Colonic mucosa (tissue), 4 donors: ENCODE results near the gene KCNJ5. TPM values are rescaled to one million over a fixed set of nuclear protein-coding genes. Genes with fewer than 3 reads are reported as not detected.

Experiments
- DNase-seq: peaks from one replicate; pipeline ENCODE4 v3.0.0-alpha.2; 2020
- H3K27ac ChIP-seq: fragments of 200-600 bp; one replicate; pipeline ENCODE4 v1.8.0; 2021
- H3K27me3 ChIP-seq: fragments of 200-600 bp; one replicate; pipeline ENCODE4 v1.8.0; 2021
- H3K36me3 ChIP-seq: fragments of 200-600 bp; one replicate; pipeline ENCODE4 v1.8.0; 2021
- H3K4me1 ChIP-seq: fragments of 200-600 bp; one replicate; pipeline ENCODE4 v1.8.0; 2021; ENCODE audit warnings: mild to moderate bottlenecking
- H3K4me3 ChIP-seq: fragments of 200-600 bp; one replicate; pipeline ENCODE4 v1.8.0; 2021
- H3K9ac ChIP-seq, 2 donors: one replicate each; pipeline ENCODE4 v1.7.0; 2013; ENCODE audit warnings: control low read depth in 2 of 2, low read depth in 2 of 2, low read length in 2 of 2
- H3K9me3 ChIP-seq: fragments of 200-600 bp; one replicate; pipeline ENCODE4 v1.8.0; 2021
- intact Hi-C: fragments of 100-400 bp; cut with DNase I; formaldehyde crosslinking; loops from one replicate; pipeline ENCODE4 v1.14.1; 2022
- total RNA-seq, 2 donors: library from RNA; stranded (reverse); fragmentation: NEBNext Ultra II Directional in 1 of 2; extraction: Animal tissue kit (Norgen Biotek cat#: 25700) in 1 of 2; gene quantifications; one replicate each; pipeline ENCODE4 v1.2.1, GENCODE V29; 2021
- TF ChIP-seq, protein P1 (sequence below): fragments of 200-600 bp; IDR thresholded peaks from one replicate; pipeline ENCODE4 v1.8.0; 2022; ENCODE audit warnings: antibody characterized with exemption, mild to moderate bottlenecking
- donor health status: healthy.
- donor health status: DM: no; HTN: no; CAD: no.
- donor health status: DM: no; HTN: no; CAD: no.

KCNJ5 gene
- total RNA-seq, 2 donors from 2014 or later, result 0.15 to 0.66 TPM

DNA sequence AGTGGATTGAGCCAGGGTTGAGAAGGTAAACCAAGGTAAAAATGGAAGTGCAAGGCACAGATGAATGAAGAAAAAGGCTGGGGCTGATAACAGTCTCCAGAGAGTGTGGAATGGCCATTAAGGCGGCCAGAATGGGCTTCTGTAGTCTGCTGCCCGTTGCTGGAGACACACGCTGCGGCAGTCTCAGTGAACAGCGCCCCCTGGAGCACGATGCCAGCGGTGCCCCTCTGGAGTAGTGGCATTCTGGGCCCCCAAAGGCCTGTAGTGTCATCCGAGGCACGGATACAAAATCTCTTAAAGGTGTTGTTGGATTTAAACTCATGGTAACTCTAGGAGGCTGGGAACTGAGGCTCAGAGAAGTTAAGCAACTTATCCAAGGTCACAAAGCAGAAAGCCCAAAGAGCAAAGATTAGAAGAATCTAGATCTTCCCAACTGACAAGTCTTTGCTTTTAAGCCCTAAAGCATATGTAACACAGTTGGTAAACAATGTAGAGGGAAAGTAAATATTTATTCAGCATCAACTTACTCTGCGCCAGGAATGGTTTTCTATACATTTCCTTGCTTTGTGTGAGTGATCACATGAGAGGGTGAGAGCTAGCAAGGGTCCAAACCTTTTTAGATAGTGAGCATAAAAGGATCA, 42.2 kb upstream of the KCNJ5 start:
- peak; percentile 52 for DNase-seq
- no peak overlapping the region for H3K4me3 ChIP-seq
- no peaks in the 10 kb centered on the region for H3K4me1 ChIP-seq
- TF ChIP-seq, protein P1, sequence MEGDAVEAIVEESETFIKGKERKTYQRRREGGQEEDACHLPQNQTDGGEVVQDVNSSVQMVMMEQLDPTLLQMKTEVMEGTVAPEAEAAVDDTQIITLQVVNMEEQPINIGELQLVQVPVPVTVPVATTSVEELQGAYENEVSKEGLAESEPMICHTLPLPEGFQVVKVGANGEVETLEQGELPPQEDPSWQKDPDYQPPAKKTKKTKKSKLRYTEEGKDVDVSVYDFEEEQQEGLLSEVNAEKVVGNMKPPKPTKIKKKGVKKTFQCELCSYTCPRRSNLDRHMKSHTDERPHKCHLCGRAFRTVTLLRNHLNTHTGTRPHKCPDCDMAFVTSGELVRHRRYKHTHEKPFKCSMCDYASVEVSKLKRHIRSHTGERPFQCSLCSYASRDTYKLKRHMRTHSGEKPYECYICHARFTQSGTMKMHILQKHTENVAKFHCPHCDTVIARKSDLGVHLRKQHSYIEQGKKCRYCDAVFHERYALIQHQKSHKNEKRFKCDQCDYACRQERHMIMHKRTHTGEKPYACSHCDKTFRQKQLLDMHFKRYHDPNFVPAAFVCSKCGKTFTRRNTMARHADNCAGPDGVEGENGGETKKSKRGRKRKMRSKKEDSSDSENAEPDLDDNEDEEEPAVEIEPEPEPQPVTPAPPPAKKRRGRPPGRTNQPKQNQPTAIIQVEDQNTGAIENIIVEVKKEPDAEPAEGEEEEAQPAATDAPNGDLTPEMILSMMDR, result peak; percentile 53
- H3K27ac ChIP-seq, result no peak overlapping the region
- H3K36me3 ChIP-seq, result no peaks in the 10 kb centered on the region
- H3K9ac ChIP-seq, result no peak overlapping the region
- H3K9me3 ChIP-seq, result no peaks in the 10 kb centered on the region
- intact Hi-C loops, result no loop called here
- no peaks in the 10 kb centered on the region for H3K27me3 ChIP-seq

DNA sequence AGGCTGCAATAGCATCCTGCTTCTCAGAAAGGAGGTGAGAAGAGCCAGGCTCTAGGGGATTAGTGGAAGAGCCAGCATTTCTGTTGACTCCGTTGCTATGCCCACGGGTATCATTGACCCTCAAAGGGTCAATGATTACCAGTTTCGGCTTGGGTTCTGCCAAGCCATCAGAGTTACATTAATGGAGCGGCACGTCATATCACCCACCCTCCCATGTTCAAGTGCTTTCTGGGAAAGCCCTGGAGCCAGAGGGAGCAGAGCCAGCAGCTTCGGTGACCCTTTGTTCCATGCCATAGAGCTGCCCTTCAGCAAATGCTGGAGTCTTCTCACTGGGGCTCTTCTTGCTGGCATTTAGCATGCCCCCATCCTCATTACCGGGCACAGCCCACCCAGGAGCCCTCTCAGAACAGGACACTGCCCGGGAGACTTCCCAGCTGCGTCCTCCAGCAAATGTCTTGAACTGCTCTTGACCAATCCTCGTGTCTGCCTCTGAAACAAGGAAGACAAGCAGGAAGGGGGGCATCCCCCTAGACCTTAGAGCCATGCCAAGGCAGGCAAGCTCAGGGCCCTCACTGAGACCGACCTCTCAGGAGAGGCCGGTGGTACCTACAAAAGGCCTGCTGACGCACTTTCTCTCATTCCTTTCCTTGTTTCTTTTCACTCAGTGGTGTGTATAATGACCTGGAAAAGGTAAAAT, 38.7 kb upstream of the KCNJ5 start:
- no peak overlapping the region for H3K9ac ChIP-seq

DNA sequence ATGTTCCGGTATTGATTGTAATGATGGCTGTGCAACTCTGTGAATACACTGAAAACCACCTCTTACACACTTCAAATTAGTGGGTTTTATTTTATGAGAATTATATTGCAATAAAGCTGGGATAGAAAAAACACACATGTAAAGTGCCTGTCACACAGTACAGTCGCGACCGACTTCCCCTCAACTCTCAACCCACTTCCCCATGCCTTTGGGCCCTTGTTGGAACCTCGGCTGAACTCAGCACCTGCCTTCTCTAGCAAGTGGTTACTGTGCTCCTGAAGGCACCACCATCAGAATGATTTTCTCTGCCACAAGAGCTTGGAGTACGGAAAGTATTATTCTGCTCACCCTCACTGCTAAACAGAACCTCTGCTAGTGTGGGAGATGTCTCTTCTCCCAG, 37.6 kb upstream of the KCNJ5 start:
- DNase-seq, result no peak
- intact Hi-C loops, result no loop called here
- Histone ChIP-seq H3K4me3 (no peak overlapping the region), H3K27ac (no peak overlapping the region), H3K9me3 (no peaks in the 10 kb centered on the region), H3K4me1 (no peaks in the 10 kb centered on the region), H3K27me3 (no peaks in the 10 kb centered on the region), H3K9ac (no peak overlapping the region), H3K36me3 (no peaks in the 10 kb centered on the region)
- TF ChIP-seq, protein P1, result no peak

More for the DNA sequence above, 38.7 kb upstream of the KCNJ5 start:
- Histone ChIP-seq H3K4me3 (no peak overlapping the region), H3K27ac (no peak overlapping the region), H3K9me3 (no peaks in the 10 kb centered on the region), H3K4me1 (no peaks in the 10 kb centered on the region), H3K36me3 (no peaks in the 10 kb centered on the region), H3K27me3 (no peaks in the 10 kb centered on the region)
- intact Hi-C loops, result no loop called here
- TF ChIP-seq, protein P1, result no peak
- no peak for DNase-seq

DNA sequence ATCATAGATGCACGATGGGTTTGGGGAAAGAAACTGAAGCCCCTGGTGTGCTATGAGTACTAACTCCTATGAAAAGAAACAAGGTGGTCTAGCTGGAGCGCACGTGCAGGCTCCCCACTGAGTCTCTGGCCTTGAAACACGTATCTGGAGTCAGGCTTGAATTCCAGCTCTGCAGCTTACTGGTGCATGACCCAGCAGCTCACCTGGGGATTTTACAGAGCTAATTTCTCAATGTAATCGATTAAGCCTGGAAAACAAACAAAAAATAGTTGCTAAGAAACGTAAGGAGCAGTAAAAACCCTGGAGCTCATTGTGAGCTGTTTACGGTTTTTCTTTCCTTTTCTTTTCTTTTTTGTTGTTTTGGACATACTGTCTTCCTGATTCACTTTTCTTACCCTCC, 36.3 kb upstream of the KCNJ5 start:
- no peak overlapping the region for H3K27ac ChIP-seq
- TF ChIP-seq, protein P1, result no peak
- H3K9ac ChIP-seq, result no peak overlapping the region
- H3K27me3 ChIP-seq, result no peaks in the 10 kb centered on the region
- H3K9me3 ChIP-seq, result no peaks in the 10 kb centered on the region
- intact Hi-C loops, result no loop called here
- DNase-seq, result no peak
- H3K36me3 ChIP-seq, result no peaks in the 10 kb centered on the region
- H3K4me1 ChIP-seq, result no peaks in the 10 kb centered on the region
- H3K4me3 ChIP-seq, result no peak overlapping the region

DNA sequence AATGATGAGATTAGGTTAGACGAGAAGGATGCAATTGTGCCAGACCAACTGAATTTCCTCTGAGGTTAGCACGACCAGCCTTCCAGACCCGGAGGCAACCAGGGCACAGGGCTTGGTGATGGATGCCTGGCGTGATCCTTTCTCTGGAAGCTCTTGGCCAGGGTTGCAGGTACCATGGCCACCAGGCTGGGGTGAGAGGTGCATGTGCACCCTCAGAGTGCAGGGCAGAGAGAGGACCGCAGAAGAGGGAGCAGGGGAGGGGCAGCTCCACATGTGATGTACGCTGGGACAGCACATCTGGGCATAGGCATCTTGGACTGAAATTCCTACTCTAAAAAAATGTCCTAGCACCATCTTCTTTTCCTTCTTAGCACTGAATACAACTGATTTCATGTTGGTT, 34.9 kb upstream of the KCNJ5 start:
- Histone ChIP-seq H3K27ac (no peak overlapping the region), H3K4me1 (no peaks in the 10 kb centered on the region), H3K9me3 (no peaks in the 10 kb centered on the region), H3K36me3 (no peaks in the 10 kb centered on the region), H3K4me3 (no peak overlapping the region), H3K9ac (no peak overlapping the region), H3K27me3 (no peaks in the 10 kb centered on the region)
- TF ChIP-seq, protein P1, result no peak
- no peak for DNase-seq
- intact Hi-C loops, result no loop called here
